SK-N-SH (cell line): Measurements from ENCODE around the gene RPL35A. TPM values are rescaled to one million over a fixed set of nuclear protein-coding genes. Genes with fewer than 3 reads are reported as not detected.
"Not testable (repeated sequence)": the region's sequence is repeated elsewhere in the genome, so short reads cannot be mapped to it uniquely, and the experiment has no call there.

Experiments
- CTCF ChIA-PET: fragments of 300-600, 350-600 bp; formaldehyde crosslinking; extraction: SDS; loops from one replicate; lab custom pipeline; 2021; lab: Yijun Ruan, JAX
- POLR2A ChIA-PET: fragments of 350-600 bp; sonication (Branson Sonifier 250); formaldehyde crosslinking; extraction: SDS; loops from one replicate; lab custom pipeline; 2020; ENCODE audit warnings: antibody characterized with exemption, inconsistent platforms; lab: Yijun Ruan, JAX
- DNase-seq: peaks from one replicate; pipeline ENCODE4 v3.0.0; 2012
- H2AFZ ChIP-seq: fragments of 200-600 bp; sonication (generic); 2 replicates; pipeline ENCODE4 v1.8.1; 2016; ENCODE audit warnings: antibody characterized with exemption, mild to moderate bottlenecking, low read depth
- H3F3A ChIP-seq: fragments of 200-600 bp; sonication (generic); replicated peaks from 2 replicates; pipeline ENCODE3; 2016; ENCODE audit warnings: antibody characterized with exemption, mild to moderate bottlenecking; ENCODE audit not compliant: insufficient read depth
- H3K27ac ChIP-seq, 2 experiments: fragments of 200-500 bp in 1 of 2; fragments of 200-600 bp in 1 of 2; sonication (Bioruptor generic) in 1 of 2; sonication (generic), shearing (Covaris generic) in 1 of 2; 2 replicates each; pipeline versions ENCODE4 v1.5.1 to v1.6.1; 2014 to 2016; ENCODE audit warnings: low read depth in 2 of 2, inconsistent platforms in 1 of 2, low read length in 1 of 2, mild to moderate bottlenecking in 1 of 2, mixed read lengths in 1 of 2
- H3K27me3 ChIP-seq: fragments of 200-600 bp; sonication (generic), shearing (Covaris generic); 2 replicates; pipeline ENCODE4 v1.6.1; 2016; ENCODE audit warnings: mixed run types; ENCODE audit not compliant: insufficient read depth
- H3K36me3 ChIP-seq, 2 experiments: fragments of 200-500 bp in 1 of 2; fragments of 200-600 bp in 1 of 2; sonication (Bioruptor generic) in 1 of 2; sonication (generic) in 1 of 2; replicated peaks in 1 of 2; 2 replicates each; pipeline versions ENCODE3 to v1.5.1; 2014 to 2016; ENCODE audit warnings: low read length in 1 of 2, mild to moderate bottlenecking in 1 of 2; ENCODE audit not compliant: insufficient read depth in 2 of 2, control insufficient read depth in 1 of 2
- H3K4me1 ChIP-seq, 2 experiments: fragments of 200-500 bp in 1 of 2; fragments of 200-600 bp in 1 of 2; sonication (Bioruptor generic) in 1 of 2; sonication (generic), shearing (Covaris generic) in 1 of 2; 2 replicates each; pipeline versions ENCODE4 v1.5.1 to v1.6.1; 2014 to 2016; ENCODE audit warnings: low read depth in 1 of 2, low read length in 1 of 2, mixed run types in 1 of 2; ENCODE audit not compliant: insufficient read depth in 2 of 2, control insufficient read depth in 1 of 2
- H3K4me2 ChIP-seq: fragments of 200-600 bp; sonication (generic), shearing (Covaris generic); 2 replicates; pipeline ENCODE4 v1.6.1; 2017; ENCODE audit warnings: mixed run types
- H3K4me3 ChIP-seq, 2 experiments: fragments of 200-500 bp in 1 of 2; fragments of 200-600 bp in 1 of 2; sonication (Bioruptor generic) in 1 of 2; sonication (generic), shearing (Covaris generic) in 1 of 2; 2 replicates each; pipeline versions ENCODE4 v1.5.1 to v1.8.1; 2014 to 2016; ENCODE audit warnings: low read depth in 2 of 2, inconsistent platforms in 1 of 2, low read length in 1 of 2, mild to moderate bottlenecking in 1 of 2, mixed read lengths in 1 of 2, moderate library complexity in 1 of 2
- H3K79me2 ChIP-seq: fragments of 200-600 bp; sonication (generic); 2 replicates; pipeline ENCODE4 v1.8.1; 2017; ENCODE audit warnings: mild to moderate bottlenecking; ENCODE audit not compliant: insufficient read depth
- H3K9ac ChIP-seq: fragments of 200-600 bp; sonication (generic); 2 replicates; pipeline ENCODE4 v1.6.1; 2017; ENCODE audit warnings: mixed run types
- H3K9me2 ChIP-seq: fragments of 200-600 bp; sonication (generic); 2 replicates; pipeline ENCODE4 v1.6.1; 2017; ENCODE audit warnings: mixed run types
- H3K9me3 ChIP-seq: fragments of 200-600 bp; sonication (generic); 2 replicates; pipeline ENCODE4 v1.6.1; 2017; ENCODE audit warnings: mixed run types, mild to moderate bottlenecking, moderate library complexity
- H4K20me1 ChIP-seq: fragments of 200-600 bp; sonication (generic); 2 replicates; pipeline ENCODE4 v1.6.1; 2017; ENCODE audit warnings: mild to moderate bottlenecking, mixed run types; ENCODE audit not compliant: insufficient read depth
- FOXJ3 ChIP-seq: sonication (generic); formaldehyde crosslinking; IDR thresholded peaks from 2 replicates; pipeline ENCODE4 v1.5.1; 2020; ENCODE audit warnings: mild to moderate bottlenecking, missing genetic modification reagents
- WGBS: methylation state at CpG from one replicate; pipeline ENCODE4 v1.1.6; 2017; ENCODE audit warnings: low lambda C conversion rate; 5-methylcytosine and 5-hydroxymethylcytosine counted together
- polyA plus RNA-seq, 3 experiments: library from polyadenylated mRNA; depleted of rRNA; stranded (reverse); fragments of >200 nt; gene quantifications; 2 replicates each; pipeline ENCODE4 v1.2.3, GENCODE V29; 2012
- TF ChIP-seq, protein P1 (sequence below): fragments of 200-600 bp; sonication (generic); IDR thresholded peaks from 2 replicates; pipeline ENCODE4 v1.6.1; 2017; ENCODE audit warnings: antibody characterized with exemption, mild to moderate bottlenecking, moderate library complexity

The RPL35A gene
- polyA plus RNA-seq, 1 of the 3 experiments (the other 2 are of a cell fraction) = 875 TPM

DNA sequence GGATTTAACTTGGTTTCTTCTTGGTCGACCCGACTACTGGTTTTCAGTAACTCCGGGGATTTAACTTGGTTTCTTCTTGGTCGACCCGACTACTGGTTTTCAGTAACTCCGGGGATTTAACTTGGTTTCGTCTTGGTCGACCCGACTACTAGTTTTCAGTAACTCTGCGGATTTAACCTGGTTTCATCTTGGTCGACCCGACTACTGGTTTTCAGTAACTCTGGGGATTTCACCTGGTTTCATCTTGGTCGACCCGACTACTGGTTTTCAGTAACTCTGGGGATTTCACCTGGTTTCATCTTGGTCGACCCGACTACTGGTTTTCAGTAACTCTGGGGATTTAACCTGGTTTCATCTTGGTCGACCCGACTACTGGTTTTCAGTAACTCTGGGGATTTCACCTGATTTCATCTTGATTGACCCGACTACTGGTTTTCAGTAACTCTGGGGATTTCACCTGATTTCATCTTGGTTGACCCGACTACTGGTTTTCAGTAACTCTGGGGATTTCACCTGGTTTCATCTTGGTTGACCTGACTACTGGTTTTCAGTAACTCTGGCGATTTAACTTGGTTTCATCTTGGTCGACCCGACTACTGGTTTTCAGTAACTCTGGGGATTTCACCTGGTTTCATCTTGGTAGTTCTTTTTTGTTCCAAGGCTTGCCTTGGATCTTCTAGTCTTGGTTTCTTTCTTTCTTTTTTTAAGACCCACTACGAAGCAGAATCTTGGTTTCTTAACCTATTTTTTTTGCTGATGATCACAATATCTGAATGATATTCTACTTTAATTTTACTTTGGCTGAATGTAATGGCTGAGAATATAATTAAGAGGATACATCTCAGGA is 28.3 kb upstream of the RPL35A start:
- POLR2A ChIA-PET, H2AFZ ChIP-seq, H3K79me2 ChIP-seq, H3K4me1 ChIP-seq, H3K9me3 ChIP-seq, DNase-seq, H3K4me2 ChIP-seq, H3K27me3 ChIP-seq, H3K9ac ChIP-seq, CTCF ChIA-PET, H3K4me3 ChIP-seq, H3K27ac ChIP-seq, H3F3A ChIP-seq, H3K9me2 ChIP-seq, H4K20me1 ChIP-seq: not testable (repeated sequence)
- 89% methylated on average over 22 of the region's 24 CpGs for WGBS
- H3K36me3 ChIP-seq = peaks cover 4 to 13% of the 10 kb centered on the region in 2 experiments

DNA sequence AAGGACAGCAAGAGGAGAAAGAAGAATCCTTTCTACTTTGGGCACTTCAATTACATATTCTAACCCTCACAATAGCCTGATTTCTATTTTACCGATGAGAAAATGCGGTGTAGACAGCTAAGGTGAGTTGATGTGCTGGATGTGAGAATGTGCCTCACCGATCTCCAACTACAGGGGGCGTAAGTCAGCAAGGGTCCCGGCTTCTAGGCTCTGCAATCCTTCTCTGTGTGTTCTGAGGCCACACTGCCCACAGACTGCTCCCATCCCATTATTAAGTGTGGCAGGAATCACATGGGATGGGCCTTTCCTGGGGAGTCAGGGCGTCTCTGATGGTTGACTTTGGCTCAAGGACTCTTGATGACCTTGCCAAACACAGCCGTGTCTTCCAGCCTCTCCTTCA is 23.6 kb upstream of the RPL35A start:
- WGBS = 94% methylated on average over 6 of the region's 7 CpGs
- TF ChIP-seq FOXJ3 (CRISPR knock-in tag) = no peak
- TF ChIP-seq, protein P1, sequence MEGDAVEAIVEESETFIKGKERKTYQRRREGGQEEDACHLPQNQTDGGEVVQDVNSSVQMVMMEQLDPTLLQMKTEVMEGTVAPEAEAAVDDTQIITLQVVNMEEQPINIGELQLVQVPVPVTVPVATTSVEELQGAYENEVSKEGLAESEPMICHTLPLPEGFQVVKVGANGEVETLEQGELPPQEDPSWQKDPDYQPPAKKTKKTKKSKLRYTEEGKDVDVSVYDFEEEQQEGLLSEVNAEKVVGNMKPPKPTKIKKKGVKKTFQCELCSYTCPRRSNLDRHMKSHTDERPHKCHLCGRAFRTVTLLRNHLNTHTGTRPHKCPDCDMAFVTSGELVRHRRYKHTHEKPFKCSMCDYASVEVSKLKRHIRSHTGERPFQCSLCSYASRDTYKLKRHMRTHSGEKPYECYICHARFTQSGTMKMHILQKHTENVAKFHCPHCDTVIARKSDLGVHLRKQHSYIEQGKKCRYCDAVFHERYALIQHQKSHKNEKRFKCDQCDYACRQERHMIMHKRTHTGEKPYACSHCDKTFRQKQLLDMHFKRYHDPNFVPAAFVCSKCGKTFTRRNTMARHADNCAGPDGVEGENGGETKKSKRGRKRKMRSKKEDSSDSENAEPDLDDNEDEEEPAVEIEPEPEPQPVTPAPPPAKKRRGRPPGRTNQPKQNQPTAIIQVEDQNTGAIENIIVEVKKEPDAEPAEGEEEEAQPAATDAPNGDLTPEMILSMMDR = peak; percentile 37; the same call in 1 of the 2 replicates
- no peak for DNase-seq
- no peak overlapping the region for H3K9ac ChIP-seq
- no peak overlapping the region for H2AFZ ChIP-seq
- H3K27ac ChIP-seq = no peak overlapping the region
- H3K36me3 ChIP-seq = peaks cover 6 to 20% of the 10 kb centered on the region in 2 experiments
- no peaks in the 10 kb centered on the region for H3K79me2 ChIP-seq
- no peaks in the 10 kb centered on the region for H3K9me3 ChIP-seq
- H3K4me2 ChIP-seq = no peak overlapping the region
- no peaks in the 10 kb centered on the region for H3K27me3 ChIP-seq
- H3F3A ChIP-seq = no peaks in the 10 kb centered on the region
- no peaks in the 10 kb centered on the region for H3K4me1 ChIP-seq
- H3K4me3 ChIP-seq = no peak overlapping the region
- H3K9me2 ChIP-seq = no peaks in the 10 kb centered on the region
- no peaks in the 10 kb centered on the region for H4K20me1 ChIP-seq
- ChIA-PET CTCF (interaction anchor here (1.0 to 3.3 kb wide), 3 partner anchors 10 to 19 kb away, joined by 3 to 11 read pairs (median 4); no protein-coding TSS in a partner anchor), POLR2A (no interaction called here)

DNA sequence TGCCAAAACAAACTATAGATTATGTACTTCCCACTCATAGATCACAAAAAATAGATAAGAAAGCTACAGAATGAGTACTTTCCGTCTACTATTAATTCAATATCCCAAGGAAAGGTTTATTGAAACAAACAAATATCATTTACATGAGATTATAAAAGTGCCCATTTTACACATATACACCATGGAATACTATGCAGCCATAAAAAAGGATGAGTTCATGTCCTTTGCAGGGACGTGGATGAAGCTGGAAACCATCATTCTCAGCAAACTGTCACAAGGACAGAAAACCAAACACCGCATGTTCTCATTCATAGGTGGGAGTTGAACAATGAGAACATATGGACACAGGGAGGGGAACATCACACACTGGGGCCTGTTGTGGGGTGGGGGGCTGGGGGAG is 22.4 kb upstream of the RPL35A start:
- H3K4me1 ChIP-seq, H3K9ac ChIP-seq, H3K79me2 ChIP-seq, H3K9me2 ChIP-seq, H3K4me2 ChIP-seq, H2AFZ ChIP-seq, H3K9me3 ChIP-seq, H3K27ac ChIP-seq, H3F3A ChIP-seq, POLR2A ChIA-PET, DNase-seq, H3K4me3 ChIP-seq, H4K20me1 ChIP-seq, H3K27me3 ChIP-seq: not testable (repeated sequence)
- CTCF ChIA-PET = interaction anchor here (1.3 kb wide), 1 partner anchor 9 kb away, joined by 4 read pairs; no protein-coding TSS in a partner anchor
- 90% methylated on average over 3 of the region's 3 CpGs for WGBS
- H3K36me3 ChIP-seq = peaks cover 6 to 14% of the 10 kb centered on the region in 2 experiments
